Pancreas (tissue), 10 donors: ENCODE data around the gene AZU1. TPM values are rescaled to one million over a fixed set of nuclear protein-coding genes. Genes with fewer than 3 reads are reported as not detected.
A peak's percentile ranks its signal among the peaks of the same experiment; 100 is the strongest.

Experiments
- ATAC-seq, 4 donors: fragments of 200-7000 bp; cut with Tn5 transposase; one replicate each; pipeline versions ENCODE4 v1.8.0 to v1.9.1; 2020; ENCODE audit warnings: mild to moderate bottlenecking in 4 of 4, moderate library complexity in 4 of 4
- DNase-seq, 6 donors: peaks; one replicate each; pipeline ENCODE4 v3.0.0-alpha.2; 2020
- FAIRE-seq: peaks from 2 replicates; lab custom pipeline; 2012; peaks lifted over from hg19 to GRCh38; lab: Jason Lieb, UNC
- H3K27ac ChIP-seq, 4 donors: fragments of 200-600 bp; sonication (generic); 1 replicate in 3 of 4; 2 replicates in 1 of 4; pipeline versions ENCODE4 v1.5.0 to v1.8.0; 2020
- H3K27me3 ChIP-seq, 4 donors: fragments of 200-600 bp; one replicate each; pipeline ENCODE4 v1.8.0; 2021
- H3K36me3 ChIP-seq, 3 donors: fragments of 200-600 bp; sonication (generic) in 1 of 3; one replicate each; pipeline versions ENCODE4 v1.5.0 to v1.8.0; 2020 to 2021
- H3K4me1 ChIP-seq, 3 donors: fragments of 200-600 bp; one replicate each; pipeline ENCODE4 v1.8.0; 2021
- H3K4me3 ChIP-seq, 4 donors: fragments of 200-600 bp; sonication (generic) in 2 of 4; one replicate each; pipeline versions ENCODE4 v1.5.0 to v1.8.0; 2020 to 2021
- H3K9me3 ChIP-seq, 4 donors: fragments of 200-600 bp; one replicate each; pipeline ENCODE4 v1.8.0; 2021
- CTCF ChIP-seq, 4 donors: fragments of 200-600 bp; sonication (generic) in 3 of 4; IDR thresholded peaks; one replicate each; pipeline versions ENCODE4 v1.5.0 to v1.8.0; 2021; ENCODE audit warnings: antibody characterized with exemption in 4 of 4
- WGBS, 2 donors: extraction: QIAGEN DNeasy Blood & Tissue Kit; methylation state at CpG; one replicate each; pipeline ENCODE4 v1.1.7; 2013; 5-methylcytosine and 5-hydroxymethylcytosine counted together
- intact Hi-C, 3 donors: fragments of 100-400 bp; cut with DNase I; formaldehyde crosslinking; loops; one replicate each; pipeline versions ENCODE4 v1.11.1 to v1.14.2; 2022
- polyA plus RNA-seq, 2 donors: library from polyadenylated mRNA; stranded (reverse); fragments of 200-250 nt; gene quantifications; one replicate each; pipeline ENCODE4 v1.2.3, GENCODE V29; 2013
- total RNA-seq, 6 donors: library from RNA; stranded (reverse); fragmentation: NEBNext Ultra II Directional in 4 of 6; extraction: Animal tissue kit (Norgen Biotek cat#: 25700) in 4 of 6; gene quantifications; one replicate each; pipeline versions ENCODE4 v1.2.1 to v1.2.4, GENCODE V29; 2021 to 2023
- donor health status: healthy with polysubstance abuse.
- donor health status: DM: no; HTN: no; CAD: no; lungs with moderate emphysema.
- donor health status: DM: no; HTN: no; CAD: no.
- donor health status: control.
- donor health status: control.
- donor health status: Bipolar disorder and iron deficiency.
- donor health status: DM: yes; HTN: yes; CAD: no.
- donor health status: DM: no; HTN: no; CAD: no.
- donor health status: DM: no; HTN: no; CAD: no.
- donor health status: DM: yes; HTN: yes; CAD: no.

The AZU1 gene
- total and polyA plus RNA-seq, 8 donors: 0.35 TPM; not detected in 7

GRCh38 chr19:791567-792305 is 35.9 kb upstream of the AZU1 start:
- H3K27ac ChIP-seq: no peak overlapping the region
- TF ChIP-seq CTCF (IDR thresholded peaks at IDR 0.05): no peak
- FAIRE-seq (no peak), ATAC-seq (no peak), DNase-seq (peak in 3 of 6 donors; percentile 16 to 70 (median 53))
- H3K27me3 ChIP-seq: no peaks in the 10 kb centered on the region
- peaks cover 0 to 3% (median 0%) of the 10 kb centered on the region in 3 donors for H3K4me1 ChIP-seq
- H3K4me3 ChIP-seq: no peak overlapping the region
- 51 to 76% methylated on average over 5 to 8 of the region's 8 CpGs for WGBS, 2 donors
- intact Hi-C loops: no loop called here
- H3K9me3 ChIP-seq: no peaks in the 10 kb centered on the region
- H3K36me3 ChIP-seq: no peaks in the 10 kb centered on the region

GRCh38 chr19:792306-792885 is 35.2 kb upstream of the AZU1 start:
- no peak overlapping the region for H3K27ac ChIP-seq
- 81 to 83% methylated on average over 16 of the region's 16 CpGs for WGBS, 2 donors
- FAIRE-seq (no peak), ATAC-seq (no peak), DNase-seq (peak in 1 of 6 donors; percentile 31)
- H3K4me1 ChIP-seq: peaks cover 0 to 3% (median 0%) of the 10 kb centered on the region in 3 donors
- H3K27me3 ChIP-seq: no peaks in the 10 kb centered on the region
- no peaks in the 10 kb centered on the region for H3K36me3 ChIP-seq
- intact Hi-C loops: no loop called here
- H3K9me3 ChIP-seq: no peaks in the 10 kb centered on the region
- H3K4me3 ChIP-seq: no peak overlapping the region
- no peak for TF ChIP-seq CTCF (IDR thresholded peaks at IDR 0.05)

- H3K4me3 ChIP-seq: no peak overlapping the region
- H3K4me1 ChIP-seq: peaks cover 0 to 3% (median 0%) of the 10 kb centered on the region in 3 donors
- no peak for TF ChIP-seq CTCF (IDR thresholded peaks at IDR 0.05)
- no peak overlapping the region for H3K27ac ChIP-seq
- intact Hi-C loops: no loop called here
- no peaks in the 10 kb centered on the region for H3K36me3 ChIP-seq
- no peaks in the 10 kb centered on the region for H3K9me3 ChIP-seq
- ATAC-seq: no peak
- H3K27me3 ChIP-seq: no peaks in the 10 kb centered on the region
- peak in 2 of 6 donors; percentile 25 to 37 for DNase-seq
- FAIRE-seq: no peak
- 92% methylated on average over 12 of the region's 12 CpGs for WGBS, 2 donors
These were observed 33.8 kb upstream of the AZU1 start for GRCh38 chr19:793806-794205.

GRCh38 chr19:795073-795611 is 32.5 kb upstream of the AZU1 start:
- DNase-seq (peak in 5 of 6 donors; percentile 30 to 85 (median 71)), FAIRE-seq (no peak), ATAC-seq (no peak)
- H3K36me3 ChIP-seq: no peaks in the 10 kb centered on the region
- peaks cover 9 to 13% (median 11%) of the 10 kb centered on the region in 3 donors for H3K4me1 ChIP-seq
- H3K9me3 ChIP-seq: no peaks in the 10 kb centered on the region
- WGBS, 2 donors: 77% methylated on average over 28 of the region's 28 CpGs
- intact Hi-C loops: no loop called here
- no peaks in the 10 kb centered on the region for H3K27me3 ChIP-seq
- no peak overlapping the region for H3K4me3 ChIP-seq
- TF ChIP-seq CTCF (IDR thresholded peaks at IDR 0.05): no peak
- no peak overlapping the region for H3K27ac ChIP-seq
